ENCODE measurements around the gene C2orf49.

DNA sequence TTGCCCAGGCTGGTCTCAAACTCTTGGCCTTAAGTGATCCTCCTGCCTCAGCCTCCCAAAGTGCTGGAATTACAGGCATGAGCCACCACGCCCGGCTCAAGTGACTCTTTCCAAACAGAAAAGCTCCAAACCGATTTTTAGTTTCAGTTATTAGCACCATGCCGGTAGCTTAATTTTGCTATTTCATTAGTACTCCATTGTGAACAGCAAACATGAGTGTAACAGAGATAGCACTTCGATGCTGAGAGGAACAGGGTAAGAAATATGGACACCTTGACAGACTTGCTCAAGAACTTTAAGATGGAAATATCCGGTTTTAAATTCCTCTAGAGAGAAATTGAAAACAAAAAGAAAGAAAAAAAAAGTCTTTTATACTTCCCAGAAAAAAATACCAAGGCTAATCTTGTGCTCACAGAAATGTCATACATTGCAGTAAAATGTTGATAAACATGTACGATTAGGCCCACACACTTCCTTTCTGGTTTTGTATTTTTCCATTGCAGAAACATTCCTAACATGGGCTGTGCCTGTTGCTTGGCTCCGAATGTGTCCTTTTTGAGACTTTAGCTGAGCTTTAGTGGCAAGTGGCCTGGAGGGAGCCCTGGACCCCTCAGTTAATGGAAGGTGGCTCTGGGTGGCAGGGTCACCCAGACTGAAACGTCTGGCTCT lies 43.2 kb downstream of the C2orf49 start:
- TF ChIP-seq, protein P1, sequence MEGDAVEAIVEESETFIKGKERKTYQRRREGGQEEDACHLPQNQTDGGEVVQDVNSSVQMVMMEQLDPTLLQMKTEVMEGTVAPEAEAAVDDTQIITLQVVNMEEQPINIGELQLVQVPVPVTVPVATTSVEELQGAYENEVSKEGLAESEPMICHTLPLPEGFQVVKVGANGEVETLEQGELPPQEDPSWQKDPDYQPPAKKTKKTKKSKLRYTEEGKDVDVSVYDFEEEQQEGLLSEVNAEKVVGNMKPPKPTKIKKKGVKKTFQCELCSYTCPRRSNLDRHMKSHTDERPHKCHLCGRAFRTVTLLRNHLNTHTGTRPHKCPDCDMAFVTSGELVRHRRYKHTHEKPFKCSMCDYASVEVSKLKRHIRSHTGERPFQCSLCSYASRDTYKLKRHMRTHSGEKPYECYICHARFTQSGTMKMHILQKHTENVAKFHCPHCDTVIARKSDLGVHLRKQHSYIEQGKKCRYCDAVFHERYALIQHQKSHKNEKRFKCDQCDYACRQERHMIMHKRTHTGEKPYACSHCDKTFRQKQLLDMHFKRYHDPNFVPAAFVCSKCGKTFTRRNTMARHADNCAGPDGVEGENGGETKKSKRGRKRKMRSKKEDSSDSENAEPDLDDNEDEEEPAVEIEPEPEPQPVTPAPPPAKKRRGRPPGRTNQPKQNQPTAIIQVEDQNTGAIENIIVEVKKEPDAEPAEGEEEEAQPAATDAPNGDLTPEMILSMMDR (conservative IDR thresholded peaks at IDR 0.05; ENCODE audit: low read depth, low read length): no peak
- no peak for TF ChIP-seq EZH2 (IDR thresholded peaks at IDR 0.05; ENCODE audit: borderline replicate concordance, low read depth, low read length, poor library complexity, severe bottlenecking)
